Activated CD4-positive, alpha-beta memory T cell treated with anti-CD3 and anti-CD28 coated beads, Interleukin-2, amount 10 ng/mL, durations not matched to agents 7 days and 5 days (primary cell): ENCODE measurements around the gene TSR1. TPM values are rescaled to one million over a fixed set of nuclear protein-coding genes. Genes with fewer than 3 reads are reported as not detected.

ENCODE experiments used
- CTCF ChIA-PET: fragments of 350-600 bp; sonication (Branson Sonifier 250); formaldehyde crosslinking; loops from one replicate; lab custom pipeline; 2021; ENCODE audit warnings: antibody characterized with exemption, inconsistent platforms; lab: Charles Lee
- POLR2A ChIA-PET: fragments of 350-600 bp; sonication (Branson Sonifier 250); formaldehyde crosslinking; loops from one replicate; lab custom pipeline; 2021; ENCODE audit warnings: antibody characterized with exemption; lab: Charles Lee
- DNase-seq: peaks from one replicate; pipeline ENCODE4 v3.0.0-alpha.2; 2020
- H3K27ac Mint-ChIP-seq: one replicate; pipeline ENCODE4 v1.8.0; 2021; ENCODE audit warnings: mild to moderate bottlenecking, mixed read lengths
- H3K27me3 Mint-ChIP-seq: one replicate; pipeline ENCODE4 v1.8.0; 2021; ENCODE audit warnings: mixed read lengths
- H3K36me3 Mint-ChIP-seq: one replicate; pipeline ENCODE4 v1.8.0; 2021; ENCODE audit warnings: low read depth, mixed read lengths
- H3K4me1 Mint-ChIP-seq: one replicate; pipeline ENCODE4 v1.8.0; 2021; ENCODE audit warnings: mixed read lengths
- H3K4me3 Mint-ChIP-seq: one replicate; pipeline ENCODE4 v1.8.0; 2021; ENCODE audit warnings: mild to moderate bottlenecking, mixed read lengths
- H3K9me3 Mint-ChIP-seq: one replicate; pipeline ENCODE4 v1.8.0; 2021; ENCODE audit warnings: mixed read lengths
- total RNA-seq, 2 experiments: library from RNA; stranded (reverse); gene quantifications; one replicate each; pipeline ENCODE4 v1.2.3, GENCODE V29; 2021

TSR1 gene
- total RNA-seq, 2 experiments from 2014 or later: 22.5 to 23.5 TPM

DNA sequence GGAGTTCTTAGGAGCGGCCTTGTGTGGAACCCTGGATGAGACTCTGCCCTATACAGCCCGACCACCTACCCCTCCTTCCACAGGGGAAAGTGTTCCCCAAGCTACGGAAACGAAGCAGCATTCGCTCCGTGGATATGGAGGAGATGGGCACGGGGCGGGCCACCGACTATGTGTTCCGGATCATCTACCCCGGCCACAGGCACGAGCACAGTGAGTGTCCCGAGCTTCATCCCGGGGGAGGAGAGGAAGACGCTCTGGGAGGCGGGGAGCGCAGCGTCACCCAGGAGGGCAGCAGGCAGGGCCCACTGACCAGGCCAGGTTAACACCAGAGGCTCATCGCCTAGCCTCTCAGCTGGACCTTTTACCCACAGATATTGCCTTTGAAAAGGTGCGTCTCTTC, 28.9 kb upstream of the TSR1 start:
- no peak overlapping the region for H3K27ac Mint-ChIP-seq
- no peak overlapping the region for H3K4me3 Mint-ChIP-seq
- no peaks in the 10 kb centered on the region for H3K9me3 Mint-ChIP-seq
- H3K4me1 Mint-ChIP-seq: no peaks in the 10 kb centered on the region
- ChIA-PET CTCF (interaction anchor here (1.0 kb wide), 1 partner anchor 17 kb away, joined by 4 read pairs; no protein-coding TSS in a partner anchor), POLR2A (interaction anchor here (1.0 kb wide), 1 partner anchor 35 kb away, joined by 3 read pairs; no protein-coding TSS in a partner anchor)
- no peaks in the 10 kb centered on the region for H3K36me3 Mint-ChIP-seq
- no peaks in the 10 kb centered on the region for H3K27me3 Mint-ChIP-seq
- DNase-seq: no peak

- Mint-ChIP-seq H3K9me3 (no peaks in the 10 kb centered on the region), H3K27me3 (no peaks in the 10 kb centered on the region), H3K4me1 (no peaks in the 10 kb centered on the region), H3K27ac (no peak overlapping the region), H3K36me3 (no peaks in the 10 kb centered on the region), H3K4me3 (no peak overlapping the region)
- ChIA-PET CTCF (interaction anchor here (1.0 kb wide), 1 partner anchor 18 kb away, joined by 4 read pairs; no protein-coding TSS in a partner anchor), POLR2A (interaction anchor here (1.0 kb wide), 1 partner anchor 35 kb away, joined by 3 read pairs; no protein-coding TSS in a partner anchor)
- DNase-seq: no peak
These were observed 28.5 kb upstream of the TSR1 start for GRCh38 chr17:2364763-2365116.

- Mint-ChIP-seq H3K27me3 (no peaks in the 10 kb centered on the region), H3K27ac (no peak overlapping the region), H3K4me3 (no peak overlapping the region), H3K36me3 (no peaks in the 10 kb centered on the region), H3K4me1 (no peaks in the 10 kb centered on the region), H3K9me3 (no peaks in the 10 kb centered on the region)
- no peak for DNase-seq
- ChIA-PET POLR2A (interaction anchor here (1.0 kb wide), 1 partner anchor 34 kb away, joined by 3 read pairs; no protein-coding TSS in a partner anchor), CTCF (no interaction called here)
These were observed 27.9 kb upstream of the TSR1 start for GRCh38 chr17:2363851-2364762.

DNA sequence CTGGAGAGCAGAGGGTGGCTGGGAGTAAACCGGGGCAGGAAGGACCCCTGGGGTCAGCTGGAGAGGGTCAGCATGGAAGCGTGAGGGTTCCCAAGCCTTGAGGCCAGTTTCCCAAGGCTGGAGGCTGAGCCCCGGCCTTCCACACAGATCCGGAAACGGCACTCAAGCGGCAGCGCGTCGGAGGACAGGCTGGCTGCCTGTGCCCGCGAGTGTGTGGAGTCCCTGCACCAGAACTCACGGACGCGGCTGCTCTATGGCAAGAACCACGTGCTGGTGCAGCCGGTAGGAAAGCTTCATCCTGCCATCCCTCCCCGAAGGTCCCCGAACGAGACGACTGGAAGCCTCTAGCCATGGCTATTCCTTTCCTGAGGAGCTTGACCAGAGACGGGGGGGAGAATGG, 27.1 kb upstream of the TSR1 start:
- no peaks in the 10 kb centered on the region for H3K27me3 Mint-ChIP-seq
- no peaks in the 10 kb centered on the region for H3K4me1 Mint-ChIP-seq
- no peak overlapping the region for H3K27ac Mint-ChIP-seq
- no peak for DNase-seq
- H3K9me3 Mint-ChIP-seq: no peaks in the 10 kb centered on the region
- ChIA-PET POLR2A (no interaction called here), CTCF (no interaction called here)
- no peak overlapping the region for H3K4me3 Mint-ChIP-seq
- H3K36me3 Mint-ChIP-seq: no peaks in the 10 kb centered on the region

DNA sequence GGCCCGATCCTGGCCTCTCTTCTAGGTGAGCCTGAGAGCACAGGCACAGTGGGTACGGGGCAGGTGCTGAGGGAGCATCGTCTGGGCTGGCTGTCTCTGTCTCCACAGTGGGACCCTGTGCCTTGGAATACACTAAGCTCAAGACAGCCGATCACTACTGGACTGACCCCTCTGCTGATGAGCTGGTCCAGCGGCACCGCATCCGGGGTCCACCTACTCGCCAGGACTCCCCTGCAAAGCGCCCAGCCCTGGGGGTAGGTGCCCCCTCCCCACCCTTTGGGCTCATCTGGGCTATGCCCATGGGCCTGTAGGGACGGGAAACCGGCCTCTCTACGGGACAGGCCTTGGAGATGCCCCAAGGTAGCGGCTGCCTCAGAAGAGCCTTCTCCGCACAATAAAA, 26.6 kb upstream of the TSR1 start:
- no peaks in the 10 kb centered on the region for H3K9me3 Mint-ChIP-seq
- no peak for DNase-seq
- ChIA-PET CTCF (no interaction called here), POLR2A (no interaction called here)
- no peaks in the 10 kb centered on the region for H3K4me1 Mint-ChIP-seq
- H3K4me3 Mint-ChIP-seq: no peak overlapping the region
- no peaks in the 10 kb centered on the region for H3K36me3 Mint-ChIP-seq
- H3K27me3 Mint-ChIP-seq: no peaks in the 10 kb centered on the region
- H3K27ac Mint-ChIP-seq: no peak overlapping the region

GRCh38 chr17:2362416-2362815, 26.2 kb upstream of the TSR1 start:
- H3K27ac Mint-ChIP-seq: no peak overlapping the region
- H3K36me3 Mint-ChIP-seq: no peaks in the 10 kb centered on the region
- CTCF ChIA-PET: no interaction called here

GRCh38 chr17:2362016-2362415, 25.8 kb upstream of the TSR1 start:
- Mint-ChIP-seq H3K27me3 (no peaks in the 10 kb centered on the region), H3K9me3 (no peaks in the 10 kb centered on the region), H3K27ac (no peak overlapping the region), H3K4me1 (no peaks in the 10 kb centered on the region), H3K4me3 (no peak overlapping the region), H3K36me3 (no peaks in the 10 kb centered on the region)
- CTCF ChIA-PET: interaction anchor here (1.1 to 2.3 kb wide), 2 partner anchors 9 to 21 kb away, joined by 3 to 8 read pairs; no protein-coding TSS in a partner anchor
- DNase-seq: no peak
- POLR2A ChIA-PET: no interaction called here

More at GRCh38 chr17:2362416-2362815, 26.2 kb upstream of the TSR1 start:
- Mint-ChIP-seq H3K9me3 (no peaks in the 10 kb centered on the region), H3K27me3 (no peaks in the 10 kb centered on the region), H3K4me3 (no peak overlapping the region), H3K4me1 (no peaks in the 10 kb centered on the region)
- no peak for DNase-seq
- POLR2A ChIA-PET: no interaction called here

DNA sequence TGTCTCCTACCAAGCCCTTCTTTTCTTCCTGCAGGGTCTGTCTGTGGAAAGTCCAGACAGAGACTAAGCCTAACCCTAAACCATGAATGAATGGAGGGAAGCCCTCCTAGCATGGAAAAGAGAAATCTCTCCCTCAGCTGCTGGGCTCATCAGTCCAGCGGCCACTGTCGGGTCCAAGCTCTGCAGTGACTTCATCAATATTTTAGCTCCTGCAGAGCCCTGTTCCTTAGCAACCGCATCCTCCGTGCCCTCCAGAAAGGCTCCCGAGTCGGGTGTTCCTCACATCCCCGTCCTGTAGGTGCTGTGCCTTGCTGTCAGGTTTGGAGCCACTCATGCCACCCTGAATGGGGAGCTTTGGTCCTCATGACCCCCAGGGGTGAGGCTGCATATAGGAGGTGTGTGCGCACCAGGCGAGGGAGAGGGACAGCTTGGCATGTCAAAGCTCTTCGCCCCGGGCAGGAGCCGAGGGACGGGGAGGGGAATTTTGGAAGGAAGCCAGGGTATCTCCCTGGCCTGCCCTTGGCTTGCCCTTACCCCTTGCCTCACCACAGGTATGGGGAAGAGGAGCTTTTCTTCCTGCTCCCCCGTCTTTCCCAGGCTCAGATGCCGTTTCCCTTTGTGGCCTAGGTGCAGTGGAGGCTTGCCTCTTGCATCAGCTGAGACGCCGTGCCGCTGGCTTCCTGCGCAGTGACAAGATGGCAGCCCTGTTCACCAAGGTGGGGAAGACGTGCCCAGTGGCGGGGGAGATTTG, 24.9 kb upstream of the TSR1 start:
- Mint-ChIP-seq H3K4me1 (no peaks in the 10 kb centered on the region), H3K36me3 (no peaks in the 10 kb centered on the region), H3K27me3 (no peaks in the 10 kb centered on the region), H3K9me3 (no peaks in the 10 kb centered on the region), H3K27ac (no peak overlapping the region), H3K4me3 (no peak overlapping the region)
- ChIA-PET CTCF (interaction anchor here (1.1 to 2.3 kb wide), 2 partner anchors 8 to 22 kb away, joined by 3 to 8 read pairs; no protein-coding TSS in a partner anchor), POLR2A (interaction anchor here (1.0 to 1.2 kb wide), 2 partner anchors 32 to 306 kb away, joined by 3 read pairs; partner anchors contain the start of gene HIC1)
- DNase-seq: no peak

DNA sequence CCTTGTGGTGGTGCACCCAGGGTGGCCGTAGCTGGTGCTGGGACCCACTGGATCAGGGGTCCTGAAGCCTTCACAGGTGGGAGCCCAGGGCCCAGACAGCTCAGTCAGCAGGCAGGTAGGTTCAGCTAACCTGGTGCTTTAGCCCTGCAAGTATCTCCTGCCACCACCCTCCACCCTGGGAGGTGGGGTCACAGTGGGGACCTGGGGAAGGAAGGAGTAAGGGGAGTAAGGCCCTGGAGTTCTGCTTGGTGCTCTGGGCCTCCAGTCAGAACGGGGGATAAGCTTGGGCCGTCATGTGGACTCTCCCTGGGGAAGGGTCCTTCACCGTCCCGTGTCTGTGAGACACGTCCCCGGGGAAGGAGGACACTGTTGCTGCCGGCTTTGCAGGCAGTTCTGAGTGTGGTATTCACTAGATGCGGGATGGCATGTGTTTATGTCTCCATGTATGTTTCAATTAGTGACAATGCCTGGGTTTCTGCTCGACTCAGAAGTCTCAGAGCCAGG, 21.7 kb upstream of the TSR1 start:
- CTCF ChIA-PET: interaction anchor here (1.1 kb wide), 1 partner anchor 25 kb away, joined by 3 read pairs; no protein-coding TSS in a partner anchor
- Mint-ChIP-seq H3K4me1 (peaks cover 15% of the 10 kb centered on the region), H3K36me3 (no peaks in the 10 kb centered on the region), H3K27ac (no peak overlapping the region), H3K4me3 (no peak overlapping the region), H3K27me3 (no peaks in the 10 kb centered on the region), H3K9me3 (no peaks in the 10 kb centered on the region)
- POLR2A ChIA-PET: no interaction called here
- DNase-seq: no peak

DNA sequence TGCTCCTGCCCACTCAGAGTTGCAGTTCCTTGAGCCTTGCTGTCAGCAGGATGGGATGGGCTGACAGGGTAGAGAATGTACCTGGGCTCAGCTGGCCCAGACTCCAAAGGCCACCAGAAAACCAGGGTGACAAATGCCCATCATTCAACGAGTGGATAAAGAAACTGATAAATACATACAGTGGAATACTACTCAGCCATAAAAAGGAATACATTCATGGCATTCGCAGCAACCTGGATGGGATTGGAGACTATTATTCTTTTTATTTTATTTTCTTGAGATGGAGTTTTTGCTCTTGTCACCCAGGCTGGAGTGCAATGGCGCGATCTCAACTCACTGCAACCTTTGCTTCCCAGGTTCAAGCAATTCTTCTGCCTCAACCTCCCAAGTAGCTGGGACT, 21.0 kb upstream of the TSR1 start:
- Mint-ChIP-seq H3K27ac (no peak overlapping the region), H3K4me1 (peaks cover 17% of the 10 kb centered on the region), H3K9me3 (no peaks in the 10 kb centered on the region), H3K36me3 (no peaks in the 10 kb centered on the region), H3K27me3 (no peaks in the 10 kb centered on the region), H3K4me3 (no peak overlapping the region)
- no peak for DNase-seq
- ChIA-PET POLR2A (no interaction called here), CTCF (no interaction called here)

DNA sequence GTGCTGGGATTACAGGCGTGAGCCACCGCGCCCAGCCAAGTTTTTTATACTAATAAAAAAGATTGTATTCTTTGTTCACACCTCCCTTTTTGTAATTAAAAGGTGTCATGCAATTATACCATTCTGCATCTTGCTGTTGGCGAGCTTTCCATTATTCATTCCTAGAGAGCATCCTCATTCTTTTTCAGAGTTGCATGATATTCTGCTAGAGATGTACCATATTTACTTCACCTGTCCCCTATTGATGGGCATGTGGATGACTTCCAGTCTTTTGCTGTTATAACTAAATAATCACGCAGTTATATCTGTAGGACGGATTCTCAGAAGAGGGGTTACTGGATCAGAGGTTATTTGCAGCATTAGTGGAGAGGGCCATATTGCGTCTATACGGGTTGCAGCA, 18.1 kb upstream of the TSR1 start:
- H3K36me3 Mint-ChIP-seq: no peaks in the 10 kb centered on the region
- POLR2A ChIA-PET: interaction anchor here (0.9 to 2.6 kb wide), 4 partner anchors 14 to 52 kb away, joined by 3 to 16 read pairs (median 8); partner anchors contain the start of genes SGSM2, SMG6, SRR and TSR1
- no peaks in the 10 kb centered on the region for H3K27me3 Mint-ChIP-seq
- no peak for DNase-seq
- H3K4me1 Mint-ChIP-seq: peaks cover 17% of the 10 kb centered on the region
- no peaks in the 10 kb centered on the region for H3K9me3 Mint-ChIP-seq
- CTCF ChIA-PET: interaction anchor here (0.7 to 2.8 kb wide), 9 partner anchors 14 to 299 kb away, joined by 3 to 32 read pairs (median 11); partner anchors contain the start of genes HIC1, SGSM2 and TSR1
- no peak overlapping the region for H3K4me3 Mint-ChIP-seq
- H3K27ac Mint-ChIP-seq: peak overlapping the region; percentile 79

DNA sequence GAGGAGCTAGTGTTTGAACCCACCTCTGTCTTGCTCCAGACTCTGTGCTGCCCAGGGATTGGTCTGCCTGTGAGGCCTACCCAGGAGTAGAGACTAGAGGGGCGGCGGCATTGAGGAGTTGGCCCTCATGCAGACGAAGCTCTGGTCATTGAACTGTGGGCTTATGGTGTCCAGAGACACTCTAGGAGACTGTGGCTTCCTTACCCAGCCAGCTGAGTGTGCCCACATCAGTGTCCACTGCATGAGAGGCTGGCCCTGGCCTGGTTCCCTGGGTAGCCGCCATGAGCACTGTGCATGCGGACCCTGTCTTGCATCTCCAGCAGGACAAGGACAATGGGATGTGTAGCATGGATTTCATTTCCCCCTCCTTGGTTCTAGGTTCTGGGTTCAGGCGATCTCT, 15.0 kb upstream of the TSR1 start:
- no peak for DNase-seq
- Mint-ChIP-seq H3K36me3 (no peaks in the 10 kb centered on the region), H3K27me3 (no peaks in the 10 kb centered on the region), H3K9me3 (no peaks in the 10 kb centered on the region), H3K4me1 (peaks cover 17% of the 10 kb centered on the region), H3K27ac (no peak overlapping the region), H3K4me3 (no peak overlapping the region)
- POLR2A ChIA-PET: interaction anchor here (1.2 kb wide), 1 partner anchor 15 kb away, joined by 4 read pairs; the partner anchor contains the start of gene TSR1
- CTCF ChIA-PET: no interaction called here
